Fibroblast of villous mesenchyme (primary cell): ENCODE data around the gene ACVR1. TPM values are rescaled to one million over a fixed set of nuclear protein-coding genes. Genes with fewer than 3 reads are reported as not detected.
A peak's percentile ranks its signal among the peaks of the same experiment; 100 is the strongest.

Source experiments
- DNase-seq: peaks from one replicate; pipeline ENCODE4 v3.0.0-alpha.2; 2010; ENCODE audit warnings: low read depth
- H3K4me3 ChIP-seq: 2 replicates; pipeline ENCODE4 v1.5.1; 2011; ENCODE audit warnings: low read depth, mild to moderate bottlenecking, low read length
- total RNA-seq: library from RNA; depleted of rRNA; stranded (reverse); fragments of >200 nt; gene quantifications from 2 replicates; pipeline ENCODE4 v1.2.3, GENCODE V29; 2012
- TF ChIP-seq, protein P1 (sequence below): IDR thresholded peaks from 2 replicates; pipeline ENCODE4 v1.5.1; 2012; ENCODE audit warnings: low read depth, mild to moderate bottlenecking, low read length; ENCODE audit not compliant: insufficient read depth

Gene ACVR1
- total RNA-seq, 1 donor, result 44.9 TPM

GRCh38 chr2:157819761-157820160, 56.4 kb downstream of the ACVR1 start:
- TF ChIP-seq, protein P1, sequence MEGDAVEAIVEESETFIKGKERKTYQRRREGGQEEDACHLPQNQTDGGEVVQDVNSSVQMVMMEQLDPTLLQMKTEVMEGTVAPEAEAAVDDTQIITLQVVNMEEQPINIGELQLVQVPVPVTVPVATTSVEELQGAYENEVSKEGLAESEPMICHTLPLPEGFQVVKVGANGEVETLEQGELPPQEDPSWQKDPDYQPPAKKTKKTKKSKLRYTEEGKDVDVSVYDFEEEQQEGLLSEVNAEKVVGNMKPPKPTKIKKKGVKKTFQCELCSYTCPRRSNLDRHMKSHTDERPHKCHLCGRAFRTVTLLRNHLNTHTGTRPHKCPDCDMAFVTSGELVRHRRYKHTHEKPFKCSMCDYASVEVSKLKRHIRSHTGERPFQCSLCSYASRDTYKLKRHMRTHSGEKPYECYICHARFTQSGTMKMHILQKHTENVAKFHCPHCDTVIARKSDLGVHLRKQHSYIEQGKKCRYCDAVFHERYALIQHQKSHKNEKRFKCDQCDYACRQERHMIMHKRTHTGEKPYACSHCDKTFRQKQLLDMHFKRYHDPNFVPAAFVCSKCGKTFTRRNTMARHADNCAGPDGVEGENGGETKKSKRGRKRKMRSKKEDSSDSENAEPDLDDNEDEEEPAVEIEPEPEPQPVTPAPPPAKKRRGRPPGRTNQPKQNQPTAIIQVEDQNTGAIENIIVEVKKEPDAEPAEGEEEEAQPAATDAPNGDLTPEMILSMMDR, result no peak
- no peak overlapping the region for H3K4me3 ChIP-seq
- DNase-seq, result no peak

DNA sequence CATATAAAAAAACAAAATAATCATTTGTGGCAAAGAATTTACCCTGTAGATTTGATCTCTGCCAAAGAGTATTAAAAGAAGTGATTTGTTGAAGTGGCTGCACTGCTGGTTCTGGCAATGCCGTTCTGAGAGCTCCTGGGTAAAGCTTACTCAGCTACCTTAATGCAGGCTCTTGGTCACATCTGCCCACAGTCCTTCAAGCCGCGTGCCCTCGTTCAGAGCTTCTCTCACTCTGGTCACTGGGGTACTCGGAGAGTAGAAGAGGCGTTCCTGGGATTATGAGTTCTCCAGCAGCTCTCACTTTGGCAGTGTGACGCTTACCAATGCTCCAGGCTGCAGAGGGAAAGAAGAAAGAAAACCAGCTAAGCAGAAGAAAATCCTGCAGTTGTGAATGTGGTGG, 57.9 kb downstream of the ACVR1 start:
- no peak overlapping the region for H3K4me3 ChIP-seq
- no peak for DNase-seq
- TF ChIP-seq, protein P1, result no peak

DNA sequence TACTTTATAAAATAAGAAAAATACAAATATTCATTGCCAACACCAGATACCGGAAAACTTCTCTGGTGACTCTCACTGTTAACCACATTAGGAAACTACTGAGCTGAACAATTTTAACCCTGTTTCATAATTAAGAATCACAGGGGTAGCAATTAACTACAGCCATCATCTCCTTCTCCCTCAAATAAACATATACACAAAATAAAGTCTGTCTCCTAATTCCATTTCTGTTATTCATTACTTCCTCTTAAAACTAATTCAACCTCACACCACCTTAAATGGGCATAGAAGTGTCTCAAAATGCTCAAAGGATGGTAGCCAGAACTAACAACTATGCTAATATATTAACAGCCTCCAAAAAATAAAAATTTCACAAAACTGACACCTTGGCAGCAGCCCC, 60.7 kb downstream of the ACVR1 start:
- TF ChIP-seq, protein P1, result no peak
- peak; percentile 23 for DNase-seq
- H3K4me3 ChIP-seq, result no peak overlapping the region

DNA sequence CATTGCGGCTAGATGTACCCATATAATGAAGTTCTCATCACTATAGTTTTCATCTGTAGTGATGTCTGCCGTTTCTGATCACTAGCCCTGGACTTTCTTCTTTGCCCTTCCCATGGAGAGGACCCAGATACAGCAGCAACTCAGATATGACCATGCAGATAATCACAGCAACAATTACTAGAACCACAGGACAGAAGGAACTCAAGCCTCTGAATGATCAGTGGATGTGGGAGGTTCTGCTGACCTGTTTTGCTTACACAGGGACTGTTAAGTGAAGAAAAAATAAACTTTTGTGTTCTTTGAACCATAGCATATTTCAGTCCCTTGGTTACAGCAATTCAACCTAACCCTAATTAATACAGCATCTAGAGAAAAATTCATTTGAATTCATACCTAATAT, 62.7 kb downstream of the ACVR1 start:
- no peak for DNase-seq
- TF ChIP-seq, protein P1, result no peak
- no peak overlapping the region for H3K4me3 ChIP-seq

- no peak overlapping the region for H3K4me3 ChIP-seq
- TF ChIP-seq, protein P1, result no peak
- DNase-seq, result no peak
These were observed 66.1 kb downstream of the ACVR1 start for GRCh38 chr2:157810037-157810436.

DNA sequence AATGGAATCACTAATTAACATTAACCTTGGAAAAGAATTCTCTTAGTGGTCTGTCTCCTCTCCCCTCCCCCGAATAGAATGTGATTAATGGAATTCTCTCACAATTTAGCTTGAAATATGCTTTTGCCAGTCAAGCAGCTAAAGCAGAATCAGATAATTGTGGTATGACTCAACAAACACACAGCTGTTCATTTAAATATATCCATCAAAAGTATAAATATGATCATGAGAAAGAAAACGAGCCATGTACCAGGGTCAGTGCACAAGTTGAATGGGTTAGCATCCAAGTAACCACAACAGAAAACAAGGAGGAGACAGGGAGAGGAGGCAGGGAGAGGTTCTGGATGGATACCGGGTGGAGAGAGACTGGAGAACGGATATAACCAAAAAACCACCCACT, 66.9 kb downstream of the ACVR1 start:
- TF ChIP-seq, protein P1, result no peak
- no peak overlapping the region for H3K4me3 ChIP-seq
- peak; percentile 84 for DNase-seq

- DNase-seq, result no peak
- no peak overlapping the region for H3K4me3 ChIP-seq
- TF ChIP-seq, protein P1, result no peak
These were observed 67.7 kb downstream of the ACVR1 start for GRCh38 chr2:157808421-157808820.
